Mucosa of stomach (tissue), 1 donor: Measurements from ENCODE around the gene OAT.

Experiments
- H3K27me3 ChIP-seq: one replicate; pipeline ENCODE4 v1.7.0; 2013; ENCODE audit warnings: mild to moderate bottlenecking, low read length; ENCODE audit not compliant: control insufficient read depth, insufficient read depth
- H3K36me3 ChIP-seq: one replicate; pipeline ENCODE4 v1.7.0; 2013; ENCODE audit warnings: low read length; ENCODE audit not compliant: control insufficient read depth, insufficient read depth
- H3K4me1 ChIP-seq: one replicate; pipeline ENCODE4 v1.7.0; 2013; ENCODE audit warnings: mild to moderate bottlenecking, low read length; ENCODE audit not compliant: control insufficient read depth, insufficient read depth
- H3K4me3 ChIP-seq: one replicate; pipeline ENCODE4 v1.7.0; 2013; ENCODE audit warnings: low read length
- H3K9ac ChIP-seq: one replicate; pipeline ENCODE4 v1.7.0; 2013; ENCODE audit warnings: mild to moderate bottlenecking, low read length, moderate library complexity
- H3K9me3 ChIP-seq: one replicate; pipeline ENCODE4 v1.7.0; 2013; ENCODE audit warnings: mild to moderate bottlenecking, low read length, moderate library complexity; ENCODE audit not compliant: control insufficient read depth
- donor health status: Pancreatic carcinoma.

Gene OAT

DNA sequence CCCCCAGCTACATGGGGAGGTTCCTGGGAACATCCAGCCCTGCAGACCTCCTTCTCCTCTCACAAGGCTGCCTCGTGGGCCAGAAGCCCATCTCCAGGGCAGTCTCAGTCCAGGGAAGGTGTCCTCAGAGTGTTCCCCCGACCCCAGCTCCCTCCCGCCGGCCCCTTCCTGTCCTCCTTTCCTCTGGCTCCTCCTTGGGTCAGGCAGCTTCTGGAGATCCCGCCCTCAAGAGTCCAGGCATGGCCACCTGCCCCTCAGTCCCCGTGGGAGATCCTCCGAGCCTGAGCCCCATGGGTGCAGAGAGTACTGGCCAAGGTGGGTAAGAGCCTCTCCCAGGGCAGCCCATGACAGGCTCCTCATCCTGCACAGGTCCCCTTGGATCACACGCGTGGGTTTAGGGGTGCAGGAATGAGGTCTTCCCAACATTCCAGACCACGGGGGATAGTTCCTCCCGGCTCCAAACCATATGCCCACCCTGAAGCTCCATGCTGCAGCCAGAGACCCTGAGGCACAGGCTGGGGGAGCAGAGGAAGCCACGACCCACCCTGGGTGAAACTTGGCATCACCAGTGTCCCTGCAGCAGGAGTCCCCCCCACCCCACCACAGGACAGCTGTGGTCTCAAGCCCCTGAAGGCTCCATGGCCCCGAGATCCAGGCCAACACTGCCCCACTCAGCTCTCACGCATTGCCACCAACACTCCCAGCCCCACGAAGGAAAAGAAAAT, 65.5 kb downstream of the OAT start:
- no peaks in the 10 kb centered on the region for H3K27me3 ChIP-seq
- H3K9ac ChIP-seq, result no peak overlapping the region
- no peak overlapping the region for H3K4me3 ChIP-seq
- peaks cover 5% of the 10 kb centered on the region for H3K4me1 ChIP-seq
- no peaks in the 10 kb centered on the region for H3K9me3 ChIP-seq
- no peaks in the 10 kb centered on the region for H3K36me3 ChIP-seq

DNA sequence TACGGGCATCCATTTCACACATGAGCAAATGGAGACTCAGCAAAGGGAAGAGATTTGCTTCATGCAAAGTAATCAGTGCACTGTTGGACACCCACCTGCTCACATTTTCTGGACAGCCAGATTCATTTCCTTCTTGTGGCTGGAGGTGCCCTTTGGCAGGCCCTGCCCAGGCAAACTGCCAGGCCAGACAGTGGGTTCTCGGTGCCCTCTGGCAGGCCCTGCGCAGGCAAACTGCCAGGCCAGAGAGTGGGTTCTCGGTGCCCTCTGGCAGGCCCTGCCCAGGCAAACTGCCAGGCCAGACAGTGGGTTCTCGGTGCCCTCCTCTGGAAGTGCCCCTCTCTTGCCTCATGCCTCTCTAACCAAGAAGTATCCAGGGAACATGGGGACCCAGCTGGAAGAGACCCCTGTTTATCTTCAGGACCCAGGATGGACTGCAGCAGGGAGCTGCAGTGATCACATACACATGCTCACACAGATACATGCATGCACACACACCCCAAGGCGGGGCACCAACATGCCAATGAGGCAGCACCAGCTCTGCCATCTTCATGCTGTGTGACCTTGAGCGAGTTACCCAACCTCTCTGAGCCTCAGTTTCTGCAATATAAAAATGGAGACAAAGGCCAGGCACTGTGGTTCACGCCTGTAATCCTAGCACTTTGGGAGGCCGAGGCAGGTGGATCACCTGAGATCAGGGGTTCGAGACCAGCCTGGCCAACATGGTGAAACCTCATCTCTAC, 67.1 kb downstream of the OAT start:
- Histone ChIP-seq H3K9ac (no peak overlapping the region), H3K4me1 (peaks cover 5% of the 10 kb centered on the region), H3K27me3 (no peaks in the 10 kb centered on the region), H3K9me3 (no peaks in the 10 kb centered on the region), H3K4me3 (no peak overlapping the region), H3K36me3 (no peaks in the 10 kb centered on the region)

DNA sequence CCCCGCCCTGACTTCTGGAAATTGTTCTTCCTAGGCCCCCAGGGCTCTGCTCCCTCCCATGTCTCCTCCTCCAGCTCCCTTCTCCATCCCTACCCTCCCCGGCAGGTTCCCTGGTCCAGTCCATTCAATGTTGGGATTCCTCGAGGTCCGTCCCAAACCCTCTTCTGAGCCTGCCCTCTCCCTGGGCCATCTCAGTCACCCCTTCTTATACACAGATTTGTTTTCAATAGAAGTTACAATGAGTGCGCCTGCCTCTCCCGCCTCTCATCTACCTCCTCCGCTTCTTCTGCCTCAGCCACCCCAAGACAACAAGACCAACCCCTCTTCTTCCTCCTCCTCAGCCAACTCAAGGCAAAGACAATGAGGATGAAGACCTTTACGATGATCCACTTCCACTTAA, 67.9 kb downstream of the OAT start:
- Histone ChIP-seq H3K27me3 (no peaks in the 10 kb centered on the region), H3K9ac (no peak overlapping the region), H3K9me3 (no peaks in the 10 kb centered on the region), H3K4me3 (no peak overlapping the region), H3K4me1 (peaks cover 5% of the 10 kb centered on the region), H3K36me3 (no peaks in the 10 kb centered on the region)

DNA sequence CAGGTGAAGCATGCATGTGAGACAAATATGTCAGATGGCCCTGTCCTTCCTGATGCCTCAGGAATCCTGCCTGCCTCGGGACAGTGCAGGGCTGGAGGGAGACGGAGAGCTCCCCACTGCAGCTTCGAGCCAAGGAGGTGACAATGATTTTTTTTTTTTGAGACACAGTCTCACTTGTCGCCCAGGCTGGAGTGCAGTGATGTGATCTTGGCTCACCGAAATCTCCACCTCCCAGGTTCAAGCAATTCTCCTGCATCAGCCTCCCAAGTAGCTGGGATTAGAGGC, 68.8 kb downstream of the OAT start:
- Histone ChIP-seq H3K9me3 (no peaks in the 10 kb centered on the region), H3K4me1 (peaks cover 5% of the 10 kb centered on the region), H3K27me3 (no peaks in the 10 kb centered on the region), H3K36me3 (no peaks in the 10 kb centered on the region), H3K4me3 (no peak overlapping the region), H3K9ac (no peak overlapping the region)

DNA sequence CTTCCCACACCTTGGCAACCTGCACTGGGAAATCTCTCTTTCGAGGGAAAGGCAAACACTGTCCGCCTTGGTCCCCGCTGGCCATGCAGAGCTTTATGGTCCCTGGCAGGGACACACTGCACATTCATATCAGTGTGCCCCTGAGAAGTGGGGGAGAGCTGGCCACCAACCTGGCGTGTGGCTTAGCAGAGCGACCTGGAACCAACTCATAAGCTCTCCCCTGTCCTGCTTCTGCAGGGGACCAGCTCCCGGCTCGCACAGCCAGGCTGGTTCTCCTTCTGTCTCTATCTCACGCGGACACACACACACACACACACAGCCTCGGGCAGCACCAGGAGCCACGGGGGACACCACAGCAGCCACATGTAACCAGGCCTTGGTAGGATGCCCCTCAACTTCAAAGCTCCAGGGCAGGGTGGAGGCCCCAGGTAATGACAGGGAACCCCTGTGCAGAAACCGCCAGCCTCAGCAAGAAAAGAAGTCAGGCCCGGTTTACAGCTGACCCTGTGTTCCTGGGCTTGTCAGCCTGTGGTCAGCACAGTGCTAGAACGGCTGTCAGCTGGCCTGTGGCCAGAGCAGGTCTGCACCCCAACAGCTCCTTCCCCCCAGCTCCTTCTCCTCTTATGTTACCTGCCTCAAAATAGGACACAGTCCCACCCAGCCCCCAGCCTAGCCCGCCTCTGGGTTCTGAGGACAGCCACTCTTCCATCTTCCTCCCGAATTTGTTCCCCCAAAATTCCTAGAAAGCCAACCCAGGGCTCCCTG, 69.3 kb downstream of the OAT start:
- Histone ChIP-seq H3K4me3 (no peak overlapping the region), H3K27me3 (no peaks in the 10 kb centered on the region), H3K36me3 (no peaks in the 10 kb centered on the region), H3K9me3 (no peaks in the 10 kb centered on the region), H3K4me1 (peaks cover 1% of the 10 kb centered on the region), H3K9ac (no peak overlapping the region)

DNA sequence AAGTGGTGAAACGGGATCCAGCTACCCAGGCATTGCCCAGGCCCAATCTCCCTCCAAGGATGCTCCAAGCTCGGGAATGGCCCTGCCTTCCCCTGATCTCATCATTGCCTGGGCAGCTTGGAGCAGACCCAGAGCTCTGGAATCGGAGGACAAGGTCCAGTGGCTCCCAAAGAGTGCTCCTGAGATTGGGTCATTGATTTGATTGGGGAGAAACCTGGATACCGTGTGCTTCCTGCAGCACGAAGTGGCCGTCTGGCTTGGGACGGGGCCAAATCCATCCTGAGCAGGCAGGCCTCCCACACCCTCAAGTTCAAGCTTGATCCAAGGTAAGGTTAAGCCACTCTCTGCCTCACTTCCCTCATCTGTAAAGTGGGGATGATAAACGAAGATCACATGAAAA, 69.9 kb downstream of the OAT start:
- Histone ChIP-seq H3K4me1 (no peaks in the 10 kb centered on the region), H3K9me3 (no peaks in the 10 kb centered on the region), H3K9ac (no peak overlapping the region), H3K27me3 (no peaks in the 10 kb centered on the region), H3K36me3 (no peaks in the 10 kb centered on the region), H3K4me3 (no peak overlapping the region)

DNA sequence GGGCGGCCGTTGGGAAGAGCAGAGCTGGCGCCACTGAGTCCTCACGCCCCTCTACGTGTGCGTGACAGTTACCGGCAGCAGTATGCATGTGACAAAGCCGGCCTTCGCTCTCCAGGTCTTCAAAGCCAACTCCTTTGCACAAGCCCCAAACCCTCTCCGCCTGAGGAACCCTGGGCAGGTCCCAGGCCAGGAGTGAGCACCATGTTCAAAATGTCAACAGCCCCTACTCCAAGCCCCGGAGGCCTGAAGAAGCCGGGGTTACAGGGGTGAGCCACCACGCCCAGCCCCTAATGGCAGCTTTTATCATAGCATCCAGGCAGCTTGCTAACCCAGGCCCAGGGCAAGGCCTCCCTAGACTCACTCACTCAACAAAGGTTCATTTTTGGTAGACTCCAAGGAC, 70.8 kb downstream of the OAT start:
- H3K9me3 ChIP-seq, result no peaks in the 10 kb centered on the region
- no peaks in the 10 kb centered on the region for H3K4me1 ChIP-seq
- no peak overlapping the region for H3K4me3 ChIP-seq
- H3K9ac ChIP-seq, result no peak overlapping the region
- no peaks in the 10 kb centered on the region for H3K27me3 ChIP-seq
- H3K36me3 ChIP-seq, result no peaks in the 10 kb centered on the region
